Measurements from ENCODE around the gene HECTD2.

DNA sequence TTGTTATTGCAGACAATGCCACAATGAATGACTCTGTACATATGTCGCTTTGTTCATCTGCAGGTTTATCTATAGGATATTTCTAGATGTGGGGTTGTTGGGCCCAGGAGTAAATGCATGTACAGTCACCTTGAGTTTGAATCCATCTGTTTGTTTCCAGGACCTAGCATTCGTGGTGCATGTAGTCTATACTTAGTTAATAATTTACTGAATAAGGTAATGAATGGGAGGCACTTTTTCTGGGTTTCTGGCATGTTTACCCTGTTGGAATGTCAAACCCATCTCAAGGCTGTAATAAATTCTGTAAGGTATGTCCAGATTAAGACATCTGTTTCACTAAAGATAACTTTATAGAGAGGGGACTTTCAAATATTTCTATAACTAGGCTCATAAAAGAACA is 23.5 kb downstream of the HECTD2 start:
- TF ChIP-seq MCM5 (IDR thresholded peaks at IDR 0.05; ENCODE audit: low read depth) (no peak), ZFP36 (IDR thresholded peaks at IDR 0.05; ENCODE audit: low read depth, low read length, partially characterized antibody) (no peak), ZNF24 (IDR thresholded peaks at IDR 0.05) (no peak), TRIM28 (IDR thresholded peaks at IDR 0.05) (no peak), ETV5 (CRISPR knock-in tag; IDR thresholded peaks at IDR 0.05; ENCODE audit: low read depth) (no peak)
- TF ChIP-seq, protein P1, sequence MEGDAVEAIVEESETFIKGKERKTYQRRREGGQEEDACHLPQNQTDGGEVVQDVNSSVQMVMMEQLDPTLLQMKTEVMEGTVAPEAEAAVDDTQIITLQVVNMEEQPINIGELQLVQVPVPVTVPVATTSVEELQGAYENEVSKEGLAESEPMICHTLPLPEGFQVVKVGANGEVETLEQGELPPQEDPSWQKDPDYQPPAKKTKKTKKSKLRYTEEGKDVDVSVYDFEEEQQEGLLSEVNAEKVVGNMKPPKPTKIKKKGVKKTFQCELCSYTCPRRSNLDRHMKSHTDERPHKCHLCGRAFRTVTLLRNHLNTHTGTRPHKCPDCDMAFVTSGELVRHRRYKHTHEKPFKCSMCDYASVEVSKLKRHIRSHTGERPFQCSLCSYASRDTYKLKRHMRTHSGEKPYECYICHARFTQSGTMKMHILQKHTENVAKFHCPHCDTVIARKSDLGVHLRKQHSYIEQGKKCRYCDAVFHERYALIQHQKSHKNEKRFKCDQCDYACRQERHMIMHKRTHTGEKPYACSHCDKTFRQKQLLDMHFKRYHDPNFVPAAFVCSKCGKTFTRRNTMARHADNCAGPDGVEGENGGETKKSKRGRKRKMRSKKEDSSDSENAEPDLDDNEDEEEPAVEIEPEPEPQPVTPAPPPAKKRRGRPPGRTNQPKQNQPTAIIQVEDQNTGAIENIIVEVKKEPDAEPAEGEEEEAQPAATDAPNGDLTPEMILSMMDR (IDR thresholded peaks at IDR 0.05 in 2 of 3, conservative IDR thresholded peaks at IDR 0.05 in 1 of 3; ENCODE audit: insufficient read depth in 2 of 3, low read depth in 1 of 3, low read length in 3 of 3) = no peak
- TF ChIP-seq, protein P2, sequence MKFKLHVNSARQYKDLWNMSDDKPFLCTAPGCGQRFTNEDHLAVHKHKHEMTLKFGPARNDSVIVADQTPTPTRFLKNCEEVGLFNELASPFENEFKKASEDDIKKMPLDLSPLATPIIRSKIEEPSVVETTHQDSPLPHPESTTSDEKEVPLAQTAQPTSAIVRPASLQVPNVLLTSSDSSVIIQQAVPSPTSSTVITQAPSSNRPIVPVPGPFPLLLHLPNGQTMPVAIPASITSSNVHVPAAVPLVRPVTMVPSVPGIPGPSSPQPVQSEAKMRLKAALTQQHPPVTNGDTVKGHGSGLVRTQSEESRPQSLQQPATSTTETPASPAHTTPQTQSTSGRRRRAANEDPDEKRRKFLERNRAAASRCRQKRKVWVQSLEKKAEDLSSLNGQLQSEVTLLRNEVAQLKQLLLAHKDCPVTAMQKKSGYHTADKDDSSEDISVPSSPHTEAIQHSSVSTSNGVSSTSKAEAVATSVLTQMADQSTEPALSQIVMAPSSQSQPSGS (CRISPR knock-in tag; IDR thresholded peaks at IDR 0.05) = no peak
- TF ChIP-seq, protein P3, sequence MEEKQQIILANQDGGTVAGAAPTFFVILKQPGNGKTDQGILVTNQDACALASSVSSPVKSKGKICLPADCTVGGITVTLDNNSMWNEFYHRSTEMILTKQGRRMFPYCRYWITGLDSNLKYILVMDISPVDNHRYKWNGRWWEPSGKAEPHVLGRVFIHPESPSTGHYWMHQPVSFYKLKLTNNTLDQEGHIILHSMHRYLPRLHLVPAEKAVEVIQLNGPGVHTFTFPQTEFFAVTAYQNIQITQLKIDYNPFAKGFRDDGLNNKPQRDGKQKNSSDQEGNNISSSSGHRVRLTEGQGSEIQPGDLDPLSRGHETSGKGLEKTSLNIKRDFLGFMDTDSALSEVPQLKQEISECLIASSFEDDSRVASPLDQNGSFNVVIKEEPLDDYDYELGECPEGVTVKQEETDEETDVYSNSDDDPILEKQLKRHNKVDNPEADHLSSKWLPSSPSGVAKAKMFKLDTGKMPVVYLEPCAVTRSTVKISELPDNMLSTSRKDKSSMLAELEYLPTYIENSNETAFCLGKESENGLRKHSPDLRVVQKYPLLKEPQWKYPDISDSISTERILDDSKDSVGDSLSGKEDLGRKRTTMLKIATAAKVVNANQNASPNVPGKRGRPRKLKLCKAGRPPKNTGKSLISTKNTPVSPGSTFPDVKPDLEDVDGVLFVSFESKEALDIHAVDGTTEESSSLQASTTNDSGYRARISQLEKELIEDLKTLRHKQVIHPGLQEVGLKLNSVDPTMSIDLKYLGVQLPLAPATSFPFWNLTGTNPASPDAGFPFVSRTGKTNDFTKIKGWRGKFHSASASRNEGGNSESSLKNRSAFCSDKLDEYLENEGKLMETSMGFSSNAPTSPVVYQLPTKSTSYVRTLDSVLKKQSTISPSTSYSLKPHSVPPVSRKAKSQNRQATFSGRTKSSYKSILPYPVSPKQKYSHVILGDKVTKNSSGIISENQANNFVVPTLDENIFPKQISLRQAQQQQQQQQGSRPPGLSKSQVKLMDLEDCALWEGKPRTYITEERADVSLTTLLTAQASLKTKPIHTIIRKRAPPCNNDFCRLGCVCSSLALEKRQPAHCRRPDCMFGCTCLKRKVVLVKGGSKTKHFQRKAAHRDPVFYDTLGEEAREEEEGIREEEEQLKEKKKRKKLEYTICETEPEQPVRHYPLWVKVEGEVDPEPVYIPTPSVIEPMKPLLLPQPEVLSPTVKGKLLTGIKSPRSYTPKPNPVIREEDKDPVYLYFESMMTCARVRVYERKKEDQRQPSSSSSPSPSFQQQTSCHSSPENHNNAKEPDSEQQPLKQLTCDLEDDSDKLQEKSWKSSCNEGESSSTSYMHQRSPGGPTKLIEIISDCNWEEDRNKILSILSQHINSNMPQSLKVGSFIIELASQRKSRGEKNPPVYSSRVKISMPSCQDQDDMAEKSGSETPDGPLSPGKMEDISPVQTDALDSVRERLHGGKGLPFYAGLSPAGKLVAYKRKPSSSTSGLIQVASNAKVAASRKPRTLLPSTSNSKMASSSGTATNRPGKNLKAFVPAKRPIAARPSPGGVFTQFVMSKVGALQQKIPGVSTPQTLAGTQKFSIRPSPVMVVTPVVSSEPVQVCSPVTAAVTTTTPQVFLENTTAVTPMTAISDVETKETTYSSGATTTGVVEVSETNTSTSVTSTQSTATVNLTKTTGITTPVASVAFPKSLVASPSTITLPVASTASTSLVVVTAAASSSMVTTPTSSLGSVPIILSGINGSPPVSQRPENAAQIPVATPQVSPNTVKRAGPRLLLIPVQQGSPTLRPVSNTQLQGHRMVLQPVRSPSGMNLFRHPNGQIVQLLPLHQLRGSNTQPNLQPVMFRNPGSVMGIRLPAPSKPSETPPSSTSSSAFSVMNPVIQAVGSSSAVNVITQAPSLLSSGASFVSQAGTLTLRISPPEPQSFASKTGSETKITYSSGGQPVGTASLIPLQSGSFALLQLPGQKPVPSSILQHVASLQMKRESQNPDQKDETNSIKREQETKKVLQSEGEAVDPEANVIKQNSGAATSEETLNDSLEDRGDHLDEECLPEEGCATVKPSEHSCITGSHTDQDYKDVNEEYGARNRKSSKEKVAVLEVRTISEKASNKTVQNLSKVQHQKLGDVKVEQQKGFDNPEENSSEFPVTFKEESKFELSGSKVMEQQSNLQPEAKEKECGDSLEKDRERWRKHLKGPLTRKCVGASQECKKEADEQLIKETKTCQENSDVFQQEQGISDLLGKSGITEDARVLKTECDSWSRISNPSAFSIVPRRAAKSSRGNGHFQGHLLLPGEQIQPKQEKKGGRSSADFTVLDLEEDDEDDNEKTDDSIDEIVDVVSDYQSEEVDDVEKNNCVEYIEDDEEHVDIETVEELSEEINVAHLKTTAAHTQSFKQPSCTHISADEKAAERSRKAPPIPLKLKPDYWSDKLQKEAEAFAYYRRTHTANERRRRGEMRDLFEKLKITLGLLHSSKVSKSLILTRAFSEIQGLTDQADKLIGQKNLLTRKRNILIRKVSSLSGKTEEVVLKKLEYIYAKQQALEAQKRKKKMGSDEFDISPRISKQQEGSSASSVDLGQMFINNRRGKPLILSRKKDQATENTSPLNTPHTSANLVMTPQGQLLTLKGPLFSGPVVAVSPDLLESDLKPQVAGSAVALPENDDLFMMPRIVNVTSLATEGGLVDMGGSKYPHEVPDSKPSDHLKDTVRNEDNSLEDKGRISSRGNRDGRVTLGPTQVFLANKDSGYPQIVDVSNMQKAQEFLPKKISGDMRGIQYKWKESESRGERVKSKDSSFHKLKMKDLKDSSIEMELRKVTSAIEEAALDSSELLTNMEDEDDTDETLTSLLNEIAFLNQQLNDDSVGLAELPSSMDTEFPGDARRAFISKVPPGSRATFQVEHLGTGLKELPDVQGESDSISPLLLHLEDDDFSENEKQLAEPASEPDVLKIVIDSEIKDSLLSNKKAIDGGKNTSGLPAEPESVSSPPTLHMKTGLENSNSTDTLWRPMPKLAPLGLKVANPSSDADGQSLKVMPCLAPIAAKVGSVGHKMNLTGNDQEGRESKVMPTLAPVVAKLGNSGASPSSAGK (IDR thresholded peaks at IDR 0.05) = no peak
- TF ChIP-seq, protein P4, sequence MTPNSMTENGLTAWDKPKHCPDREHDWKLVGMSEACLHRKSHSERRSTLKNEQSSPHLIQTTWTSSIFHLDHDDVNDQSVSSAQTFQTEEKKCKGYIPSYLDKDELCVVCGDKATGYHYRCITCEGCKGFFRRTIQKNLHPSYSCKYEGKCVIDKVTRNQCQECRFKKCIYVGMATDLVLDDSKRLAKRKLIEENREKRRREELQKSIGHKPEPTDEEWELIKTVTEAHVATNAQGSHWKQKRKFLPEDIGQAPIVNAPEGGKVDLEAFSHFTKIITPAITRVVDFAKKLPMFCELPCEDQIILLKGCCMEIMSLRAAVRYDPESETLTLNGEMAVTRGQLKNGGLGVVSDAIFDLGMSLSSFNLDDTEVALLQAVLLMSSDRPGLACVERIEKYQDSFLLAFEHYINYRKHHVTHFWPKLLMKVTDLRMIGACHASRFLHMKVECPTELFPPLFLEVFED (CRISPR knock-in tag; conservative IDR thresholded peaks at IDR 0.05) = no peak

Measured in K562 (cell line).